HL-60/S4 (cell line): ENCODE results near the gene GSTM4.
"Not testable (repeated sequence)": the region's sequence is repeated elsewhere in the genome, so short reads cannot be mapped to it uniquely, and the experiment has no call there.

Source experiments
- in situ Hi-C: fragments of 300-500 bp; cut with MboI; formaldehyde crosslinking; loops from 2 replicates; pipeline ENCODE4 v1.14.3; 2022; ENCODE audit warnings: low sequenced_read_pairs

Gene GSTM4

GRCh38 chr1:109659997-109660690 is 4.2 kb downstream of the GSTM4 start:
- in situ Hi-C loops, result loop anchor here (10.0 kb wide), 1 partner anchor 325 kb away; the partner anchor contains the start of gene AHCYL1

GRCh38 chr1:109660691-109661026 is 4.8 kb downstream of the GSTM4 start:
- in situ Hi-C loops, result not testable (repeated sequence)

- in situ Hi-C loops, result no loop called here
Observed at GRCh38 chr1:109661391-109661790, 5.5 kb downstream of the GSTM4 start.

- in situ Hi-C loops, result no loop called here
Observed at GRCh38 chr1:109664671-109665070, 8.8 kb downstream of the GSTM4 start.

- in situ Hi-C loops, result no loop called here
Observed at GRCh38 chr1:109667452-109668122, 11.7 kb downstream of the GSTM4 start, which contains the start of gene GSTM2. GSTM2 (plus strand) TSS chr1:109668057; CDS start chr1:109668116, 59 bp downstream.

- in situ Hi-C loops, result no loop called here
Observed at GRCh38 chr1:109668123-109668775, 12.3 kb downstream of the GSTM4 start.

- in situ Hi-C loops, result no loop called here
Observed at GRCh38 chr1:109669246-109669948, 13.5 kb downstream of the GSTM4 start.

GRCh38 chr1:109669949-109670302 is 14.0 kb downstream of the GSTM4 start:
- in situ Hi-C loops, result not testable (repeated sequence)

GRCh38 chr1:109671067-109671466 is 15.2 kb downstream of the GSTM4 start:
- in situ Hi-C loops, result no loop called here

- in situ Hi-C loops, result not testable (repeated sequence)
Observed at GRCh38 chr1:109673861-109674260, 18.0 kb downstream of the GSTM4 start.

- in situ Hi-C loops, result not testable (repeated sequence)
Observed at GRCh38 chr1:109676683-109677381, 20.9 kb downstream of the GSTM4 start.

- in situ Hi-C loops, result no loop called here
Observed at GRCh38 chr1:109677459-109677858, 21.6 kb downstream of the GSTM4 start.

- in situ Hi-C loops, result not testable (repeated sequence)
Observed at GRCh38 chr1:109678637-109679036, 22.7 kb downstream of the GSTM4 start.

- in situ Hi-C loops, result not testable (repeated sequence)
Observed at GRCh38 chr1:109684777-109685176, 28.9 kb downstream of the GSTM4 start.

- in situ Hi-C loops, result not testable (repeated sequence)
Observed at GRCh38 chr1:109685399-109685798, 29.5 kb downstream of the GSTM4 start.

- in situ Hi-C loops, result not testable (repeated sequence)
Observed at GRCh38 chr1:109685890-109686289, 30.0 kb downstream of the GSTM4 start.

- in situ Hi-C loops, result not testable (repeated sequence)
Observed at GRCh38 chr1:109687109-109687508, 31.2 kb downstream of the GSTM4 start.

- in situ Hi-C loops, result no loop called here
Observed at GRCh38 chr1:109687641-109688499, 32.0 kb downstream of the GSTM4 start, which contains the start of gene GSTM1. GSTM1 (plus strand) TSS chr1:109687817; CDS start chr1:109687874, 57 bp downstream.

- in situ Hi-C loops, result no loop called here
Observed at GRCh38 chr1:109689844-109690405, 34.0 kb downstream of the GSTM4 start.
